Spinal cord (tissue), 10 donors: ENCODE measurements around the gene HHIP. TPM values are rescaled to one million over a fixed set of nuclear protein-coding genes. Genes with fewer than 3 reads are reported as not detected.

Source experiments
- DNase-seq, 6 donors: peaks; one replicate each; pipeline versions ENCODE4 v3.0.0 to v3.0.0-alpha.2; 2013 to 2015; ENCODE audit warnings: low spot score in 6 of 6, low read depth in 4 of 6
- H3K27ac ChIP-seq: one replicate; pipeline ENCODE4 v1.5.1; 2013; ENCODE audit warnings: low read depth, low read length, control low read depth
- H3K27me3 ChIP-seq: one replicate; pipeline ENCODE4 v1.6.1; 2013; ENCODE audit warnings: low read length; ENCODE audit not compliant: control insufficient read depth, insufficient read depth
- H3K36me3 ChIP-seq: one replicate; pipeline ENCODE4 v1.6.1; 2013; ENCODE audit warnings: low read length; ENCODE audit not compliant: control insufficient read depth, insufficient read depth
- H3K4me1 ChIP-seq: one replicate; pipeline ENCODE4 v1.6.1; 2013; ENCODE audit warnings: low read length; ENCODE audit not compliant: control insufficient read depth, insufficient read depth
- H3K4me3 ChIP-seq: one replicate; pipeline ENCODE4 v1.5.1; 2013; ENCODE audit warnings: low read depth, low read length, control low read depth
- H3K9me3 ChIP-seq: one replicate; pipeline ENCODE4 v1.6.1; 2013; ENCODE audit warnings: low read length; ENCODE audit not compliant: control insufficient read depth, insufficient read depth
- WGBS: methylation state at CpG from one replicate; pipeline ENCODE4 v1.1.5; 2013; ENCODE audit warnings: missing lambda C conversion rate; ENCODE audit not compliant: insufficient coverage; 5-methylcytosine and 5-hydroxymethylcytosine counted together
- polyA plus RNA-seq, 2 donors: library from polyadenylated mRNA; unstranded; fragments of 120-200 nt; gene quantifications; one replicate each; pipeline ENCODE4 v1.2.1, GENCODE V29; 2013; ENCODE audit not compliant: insufficient read length in 2 of 2
- total RNA-seq, 2 donors: library from RNA; depleted of rRNA in 1 of 2; stranded (reverse); fragments of 120-200 nt in 1 of 2; fragments of >200 nt in 1 of 2; gene quantifications; one replicate each; pipeline versions ENCODE4 v1.2.3 to v1.2.4, GENCODE V29; 2013 to 2014
- donor health status: healthy.

HHIP gene
- total and polyA plus RNA-seq, 4 donors = 9.9 to 36.1 (median 12.7) TPM

DNA sequence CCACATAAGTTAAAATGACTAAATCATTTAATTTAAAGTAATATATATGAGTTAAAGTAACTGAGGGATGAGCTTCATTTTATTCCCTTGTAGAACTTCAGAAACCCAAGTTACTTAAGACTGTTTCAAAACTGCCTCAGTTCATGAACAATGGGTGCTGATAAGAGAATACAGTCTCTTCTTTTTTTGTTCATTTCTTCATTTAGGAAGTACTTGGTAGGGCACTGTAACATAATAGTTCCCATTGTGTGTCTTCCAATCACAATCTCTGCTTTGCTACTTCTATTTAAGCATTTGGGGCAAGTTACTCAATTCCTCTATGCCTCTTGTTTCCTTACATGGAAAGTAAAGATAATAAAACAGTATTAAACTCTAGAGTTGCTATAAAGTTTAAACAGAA, 50.4 kb downstream of the HHIP start:
- Histone ChIP-seq H3K36me3 (no peaks in the 10 kb centered on the region), H3K4me3 (no peak overlapping the region), H3K9me3 (no peaks in the 10 kb centered on the region), H3K27ac (no peak overlapping the region), H3K27me3 (no peaks in the 10 kb centered on the region), H3K4me1 (no peaks in the 10 kb centered on the region)
- no peak for DNase-seq

DNA sequence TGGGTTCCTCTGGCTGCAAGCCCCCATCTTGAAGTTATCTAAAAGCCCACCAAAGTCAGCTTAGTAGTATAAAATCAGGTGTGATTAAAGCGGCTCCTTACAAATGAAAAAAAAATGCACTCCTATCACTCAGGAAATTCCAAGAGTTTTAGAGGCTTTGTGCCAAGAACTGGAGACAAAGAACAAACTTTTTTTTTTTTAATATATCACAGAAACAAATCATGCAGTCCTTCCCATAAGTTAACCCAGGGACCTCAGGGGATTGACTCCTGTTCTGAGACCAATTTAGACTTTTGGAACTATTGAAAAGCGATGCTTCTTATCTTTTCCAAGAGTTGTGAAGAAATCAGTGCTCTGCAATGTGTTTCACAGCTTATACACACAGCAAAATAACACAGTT, 53.6 kb downstream of the HHIP start:
- no CpG with 5 or more reads among the region's 2 CpGs for WGBS
- no peak for DNase-seq

DNA sequence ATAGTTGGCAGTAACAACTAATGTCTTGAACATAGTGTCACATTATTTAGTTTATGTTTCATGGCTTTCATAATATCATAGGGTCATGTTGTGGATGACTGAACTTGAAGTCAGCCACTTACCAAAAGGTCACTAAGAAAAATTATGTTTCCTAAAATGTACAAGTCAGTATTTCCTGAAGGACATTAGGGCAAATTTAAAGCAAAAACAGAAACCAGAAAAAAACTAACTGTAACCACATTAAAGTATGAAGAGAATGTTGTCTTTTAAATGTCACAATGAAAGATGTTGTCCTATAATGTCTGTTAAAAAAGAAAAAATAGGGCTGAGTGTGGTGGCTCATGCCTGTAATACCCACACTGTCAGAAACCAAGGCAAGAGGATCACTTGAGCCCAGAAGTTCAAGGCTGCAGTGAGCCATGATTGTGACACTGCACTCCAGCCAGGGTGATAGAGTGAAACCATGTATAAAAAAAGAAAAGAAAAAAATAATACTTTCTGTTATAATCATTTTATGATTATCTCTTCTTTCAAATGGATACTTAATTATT, 55.8 kb downstream of the HHIP start:
- Histone ChIP-seq H3K36me3 (no peaks in the 10 kb centered on the region), H3K27me3 (no peaks in the 10 kb centered on the region), H3K9me3 (no peaks in the 10 kb centered on the region), H3K4me1 (no peaks in the 10 kb centered on the region), H3K27ac (no peak overlapping the region), H3K4me3 (no peak overlapping the region)
- DNase-seq = no peak

More for the DNA sequence above, 53.6 kb downstream of the HHIP start:
- H3K36me3 ChIP-seq = no peaks in the 10 kb centered on the region
- H3K9me3 ChIP-seq = no peaks in the 10 kb centered on the region
- no peak overlapping the region for H3K27ac ChIP-seq
- no peaks in the 10 kb centered on the region for H3K27me3 ChIP-seq
- H3K4me3 ChIP-seq = no peak overlapping the region
- H3K4me1 ChIP-seq = no peaks in the 10 kb centered on the region

DNA sequence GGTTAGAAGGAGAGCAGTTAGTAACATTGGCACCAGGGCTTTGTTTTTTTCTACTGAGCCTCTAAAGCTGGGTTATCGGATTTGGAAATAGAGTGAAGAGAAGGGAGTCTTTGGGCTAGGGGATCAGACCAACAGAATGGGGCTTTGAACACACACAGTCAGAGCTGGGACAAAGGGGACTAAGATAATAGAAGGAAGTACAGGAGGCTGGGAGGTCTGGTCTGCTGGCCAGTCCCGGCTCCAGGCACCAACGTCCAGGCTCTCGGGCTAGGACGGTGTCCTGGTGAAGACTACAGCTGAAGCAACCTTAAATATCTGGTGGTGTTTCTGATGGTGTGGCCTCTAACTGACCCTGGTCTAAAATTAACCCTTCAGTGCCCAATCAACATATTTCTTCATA, 57.5 kb downstream of the HHIP start:
- no peaks in the 10 kb centered on the region for H3K4me1 ChIP-seq
- no peak overlapping the region for H3K27ac ChIP-seq
- H3K27me3 ChIP-seq = no peaks in the 10 kb centered on the region
- DNase-seq = no peak
- H3K4me3 ChIP-seq = no peak overlapping the region
- 89% methylated on average over 1 of the region's 5 CpGs for WGBS
- H3K9me3 ChIP-seq = no peaks in the 10 kb centered on the region
- H3K36me3 ChIP-seq = no peaks in the 10 kb centered on the region

DNA sequence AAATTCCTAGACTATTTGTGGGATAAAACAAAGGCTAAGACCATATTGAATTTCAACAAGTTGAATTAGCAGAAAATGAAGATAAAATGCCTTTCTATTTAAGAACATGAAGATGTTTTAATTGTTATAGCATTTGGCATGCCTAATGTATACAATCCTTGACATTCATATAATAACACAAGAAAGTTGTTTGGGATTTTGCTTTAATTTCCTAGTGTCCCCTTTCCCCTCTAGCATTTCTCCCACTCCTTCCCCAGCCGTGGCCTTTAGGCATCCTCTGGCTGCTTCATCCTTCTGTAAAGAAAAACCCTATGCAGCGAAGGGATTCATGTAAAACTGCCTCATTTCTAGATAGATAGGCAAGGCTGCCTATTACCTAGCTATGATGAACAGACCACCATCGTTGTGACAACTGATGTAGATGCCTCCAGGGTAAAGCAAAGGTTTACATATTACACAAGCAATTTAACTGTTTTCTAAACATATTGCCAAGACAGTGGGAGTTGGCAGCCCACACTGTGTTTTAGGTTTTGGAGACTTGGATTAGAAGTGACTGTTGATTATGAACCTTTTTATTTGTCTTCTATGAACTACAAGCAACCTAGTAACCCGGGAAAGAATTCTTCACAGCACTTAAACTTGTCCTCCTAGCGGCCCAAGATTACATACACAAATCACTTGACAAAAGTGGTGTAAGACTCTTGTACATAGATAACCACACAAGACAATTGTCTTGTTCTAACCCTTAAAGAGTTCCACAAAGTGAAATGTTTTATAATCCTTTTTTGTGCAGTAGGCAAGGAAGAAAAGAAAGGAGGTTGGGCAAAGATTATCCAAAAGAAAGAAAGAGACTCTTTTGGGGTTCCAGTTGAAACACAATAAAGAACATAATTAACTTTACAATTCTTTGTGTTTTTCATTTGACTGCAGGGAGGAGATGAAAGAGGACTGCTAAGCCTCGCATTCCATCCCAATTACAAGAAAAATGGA, 59.9 kb downstream of the HHIP start:
- Histone ChIP-seq H3K4me3 (no peak overlapping the region), H3K27me3 (no peaks in the 10 kb centered on the region), H3K36me3 (no peaks in the 10 kb centered on the region), H3K27ac (no peak overlapping the region), H3K9me3 (no peaks in the 10 kb centered on the region), H3K4me1 (no peaks in the 10 kb centered on the region)
- DNase-seq = peak in 1 of 6 donors; percentile 9
- 44% methylated on average over 2 of the region's 6 CpGs for WGBS

DNA sequence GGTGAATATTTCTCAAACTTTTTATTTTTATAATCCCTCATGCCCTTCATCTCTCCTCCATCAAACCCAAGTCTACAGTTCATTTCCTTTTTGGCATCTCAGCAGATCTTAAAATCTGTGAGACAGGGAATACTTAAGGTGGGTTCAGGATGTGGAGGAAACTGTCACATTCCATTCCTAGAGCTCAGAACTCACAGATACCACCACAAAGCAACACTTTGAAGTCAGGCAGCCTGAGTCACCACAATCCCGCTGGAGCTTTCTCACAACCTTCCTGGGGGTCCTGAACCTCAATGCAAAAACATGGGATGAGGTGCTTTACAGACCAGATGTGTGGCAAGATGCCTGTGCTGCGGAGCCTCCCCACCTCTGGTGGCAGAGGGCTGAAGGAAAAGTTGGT, 63.2 kb downstream of the HHIP start:
- Histone ChIP-seq H3K27ac (no peak overlapping the region), H3K36me3 (no peaks in the 10 kb centered on the region), H3K4me3 (no peak overlapping the region), H3K9me3 (no peaks in the 10 kb centered on the region), H3K27me3 (no peaks in the 10 kb centered on the region), H3K4me1 (no peaks in the 10 kb centered on the region)
- whole genome bisulfite sequencing = no CpG with 5 or more reads among the region's 2 CpGs
- DNase-seq = no peak

DNA sequence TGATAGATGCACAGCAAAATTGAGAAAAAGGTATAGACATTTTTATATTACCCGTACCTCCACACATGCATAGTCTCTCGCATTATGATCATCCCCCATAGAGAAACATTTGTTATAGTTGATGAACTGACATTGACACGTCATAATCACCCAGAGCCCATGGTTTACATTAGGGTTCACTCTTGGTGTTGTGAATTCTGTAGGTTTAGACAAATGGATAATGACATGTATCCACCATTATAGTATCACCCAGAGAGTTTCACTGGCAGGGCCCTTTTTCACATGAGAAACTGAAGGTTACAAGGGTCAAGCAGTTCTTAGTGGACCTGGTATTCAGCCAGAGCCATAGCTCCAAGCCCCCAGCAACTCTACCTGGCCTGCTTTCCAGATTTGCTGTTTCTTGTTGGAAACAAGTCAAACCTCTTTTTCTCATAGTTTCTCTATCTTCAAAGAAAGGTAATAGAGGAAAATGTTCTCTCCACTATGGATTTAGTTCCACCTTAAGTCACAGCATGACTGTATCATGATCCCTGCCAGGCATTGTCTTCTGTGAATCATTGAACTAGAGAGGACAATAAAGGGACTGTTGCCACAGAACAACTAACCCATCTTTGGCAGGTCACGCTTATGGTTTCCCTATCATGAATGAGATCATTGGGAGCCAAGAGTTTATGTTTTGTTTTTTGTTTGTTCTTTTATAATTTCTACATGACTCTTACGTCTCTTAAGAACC, 64.0 kb downstream of the HHIP start:
- H3K4me3 ChIP-seq = no peak overlapping the region
- WGBS = no CpG with 5 or more reads among the region's 5 CpGs
- DNase-seq = peak in 1 of 6 donors; percentile 17
- no peaks in the 10 kb centered on the region for H3K27me3 ChIP-seq
- H3K27ac ChIP-seq = no peak overlapping the region
- no peaks in the 10 kb centered on the region for H3K36me3 ChIP-seq
- H3K9me3 ChIP-seq = no peaks in the 10 kb centered on the region
- H3K4me1 ChIP-seq = no peaks in the 10 kb centered on the region

DNA sequence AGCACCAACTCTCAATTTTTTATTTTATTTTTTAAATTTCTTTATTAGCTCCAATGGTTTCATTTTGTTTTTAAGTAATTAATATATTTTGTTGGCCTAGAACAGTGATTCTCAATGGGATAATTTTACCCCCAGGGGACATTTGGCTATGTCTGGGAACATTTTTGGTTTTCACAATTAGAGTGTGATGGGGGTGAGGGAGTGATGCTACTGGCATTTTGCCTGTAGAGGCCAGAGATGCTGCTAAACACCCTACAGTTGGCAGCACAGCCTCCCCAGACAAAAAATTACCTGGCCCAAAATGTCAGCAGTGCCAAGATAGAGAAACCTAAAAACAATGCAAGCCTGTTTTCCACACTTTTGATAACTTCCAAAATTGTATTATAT, 64.6 kb downstream of the HHIP start:
- DNase-seq = no peak
- Histone ChIP-seq H3K27me3 (no peaks in the 10 kb centered on the region), H3K36me3 (no peaks in the 10 kb centered on the region), H3K27ac (no peak overlapping the region), H3K9me3 (no peaks in the 10 kb centered on the region), H3K4me3 (no peak overlapping the region), H3K4me1 (no peaks in the 10 kb centered on the region)

DNA sequence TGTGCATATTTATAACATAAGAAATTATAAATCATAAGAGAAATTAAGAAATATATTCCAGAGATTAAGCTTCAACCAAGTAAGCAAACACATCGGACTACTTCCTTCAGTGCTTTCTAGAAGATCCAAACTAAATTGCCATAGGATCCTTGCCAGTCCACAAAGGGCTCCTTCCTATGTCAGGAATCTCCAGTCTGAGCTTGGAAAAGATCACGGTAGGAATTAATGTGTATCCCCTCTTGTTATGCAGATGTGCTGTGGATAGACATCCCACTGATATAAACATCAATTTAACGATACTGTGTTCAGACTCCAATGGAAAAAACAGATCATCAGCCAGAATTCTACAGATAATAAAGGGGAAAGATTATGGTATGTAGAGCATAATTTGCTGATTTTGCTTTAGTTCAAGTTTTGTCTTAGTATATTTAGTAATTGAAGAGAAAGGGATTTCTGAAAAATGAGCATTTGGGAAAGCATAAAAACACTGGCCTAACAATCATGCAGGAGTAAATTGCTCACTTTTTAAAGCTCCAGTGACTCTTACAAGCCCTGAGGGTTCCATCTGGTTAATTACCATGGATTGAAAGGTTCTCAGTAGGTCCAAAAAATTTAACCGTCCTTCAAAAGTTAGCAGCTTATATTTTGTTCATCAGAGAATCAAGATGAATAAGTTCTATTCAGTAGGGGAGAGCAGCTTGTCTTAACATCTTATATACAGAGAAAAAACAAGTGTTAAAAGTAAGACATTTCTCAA, 65.9 kb downstream of the HHIP start:
- WGBS = no CpG with 5 or more reads among the region's 4 CpGs
- no peak overlapping the region for H3K27ac ChIP-seq

More for the DNA sequence above, 65.9 kb downstream of the HHIP start:
- no peaks in the 10 kb centered on the region for H3K9me3 ChIP-seq
- DNase-seq = peak in 2 of 6 donors; percentile 6 to 65
- no peak overlapping the region for H3K4me3 ChIP-seq
- H3K36me3 ChIP-seq = no peaks in the 10 kb centered on the region
- H3K27me3 ChIP-seq = no peaks in the 10 kb centered on the region
- H3K4me1 ChIP-seq = no peaks in the 10 kb centered on the region
